ENCODE measurements around the gene DEPDC1B.

DNA sequence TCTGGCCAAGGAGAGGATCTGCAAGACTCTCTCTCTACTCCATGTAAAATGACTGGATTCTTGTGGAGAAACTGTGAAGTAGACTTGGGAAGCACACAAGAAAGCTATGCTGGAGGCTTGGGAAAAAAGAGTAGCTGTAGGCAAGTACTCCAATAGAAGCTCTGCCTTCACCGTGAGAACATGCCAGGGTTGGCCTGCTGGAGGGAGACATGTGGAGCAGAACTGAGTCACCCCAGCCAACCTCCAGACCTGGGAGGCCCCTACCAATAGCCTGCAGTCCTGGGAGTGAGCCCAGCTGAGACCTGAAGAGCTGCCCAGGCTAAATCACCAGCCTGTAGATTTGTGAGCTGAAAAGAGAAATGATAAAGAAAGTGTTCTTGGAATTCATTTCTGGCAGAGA, 66.6 kb downstream of the DEPDC1B start:
- TF ChIP-seq, protein P1, sequence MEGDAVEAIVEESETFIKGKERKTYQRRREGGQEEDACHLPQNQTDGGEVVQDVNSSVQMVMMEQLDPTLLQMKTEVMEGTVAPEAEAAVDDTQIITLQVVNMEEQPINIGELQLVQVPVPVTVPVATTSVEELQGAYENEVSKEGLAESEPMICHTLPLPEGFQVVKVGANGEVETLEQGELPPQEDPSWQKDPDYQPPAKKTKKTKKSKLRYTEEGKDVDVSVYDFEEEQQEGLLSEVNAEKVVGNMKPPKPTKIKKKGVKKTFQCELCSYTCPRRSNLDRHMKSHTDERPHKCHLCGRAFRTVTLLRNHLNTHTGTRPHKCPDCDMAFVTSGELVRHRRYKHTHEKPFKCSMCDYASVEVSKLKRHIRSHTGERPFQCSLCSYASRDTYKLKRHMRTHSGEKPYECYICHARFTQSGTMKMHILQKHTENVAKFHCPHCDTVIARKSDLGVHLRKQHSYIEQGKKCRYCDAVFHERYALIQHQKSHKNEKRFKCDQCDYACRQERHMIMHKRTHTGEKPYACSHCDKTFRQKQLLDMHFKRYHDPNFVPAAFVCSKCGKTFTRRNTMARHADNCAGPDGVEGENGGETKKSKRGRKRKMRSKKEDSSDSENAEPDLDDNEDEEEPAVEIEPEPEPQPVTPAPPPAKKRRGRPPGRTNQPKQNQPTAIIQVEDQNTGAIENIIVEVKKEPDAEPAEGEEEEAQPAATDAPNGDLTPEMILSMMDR (IDR thresholded peaks at IDR 0.05; ENCODE audit: borderline replicate concordance, extremely low read depth, low read length, poor library complexity, severe bottlenecking), result no peak
- no peak for TF ChIP-seq EZH2 (IDR thresholded peaks at IDR 0.05; ENCODE audit: borderline replicate concordance, low read depth, low read length, severe bottlenecking)

Data from DND-41 (cell line).